Smooth muscle cell (in vitro differentiated cells): Measurements from ENCODE around the gene GEMIN2. TPM values are rescaled to one million over a fixed set of nuclear protein-coding genes. Genes with fewer than 3 reads are reported as not detected.
A peak's percentile ranks its signal among the peaks of the same experiment; 100 is the strongest.
"Not testable (repeated sequence)": the region's sequence is repeated elsewhere in the genome, so short reads cannot be mapped to it uniquely, and the experiment has no call there.

Source experiments
- DNase-seq: peaks from one replicate; lab custom pipeline; 2025; ENCODE audit not compliant: unreplicated experiment; lab: John Stamatoyannopoulos, UW
- H2AFZ ChIP-seq: fragments of 200-600 bp; sonication (generic); 2 replicates; pipeline ENCODE4 v1.6.0; 2016; ENCODE audit warnings: antibody characterized with exemption, low read depth, mild to moderate bottlenecking
- H3F3A ChIP-seq: fragments of 200-600 bp; sonication (generic); 2 replicates; pipeline ENCODE4 v1.6.0; 2017; ENCODE audit warnings: antibody characterized with exemption, low read depth
- H3K27ac ChIP-seq: fragments of 200-600 bp; sonication (generic); 2 replicates; pipeline ENCODE4 v1.5.1; 2016; ENCODE audit warnings: low read depth, mild to moderate bottlenecking
- H3K27me3 ChIP-seq: fragments of 200-600 bp; sonication (generic); 2 replicates; pipeline ENCODE4 v1.6.1; 2016; ENCODE audit warnings: low read depth, mild to moderate bottlenecking
- H3K36me3 ChIP-seq: fragments of 200-600 bp; sonication (generic); 2 replicates; pipeline ENCODE4 v1.5.1; 2016; ENCODE audit warnings: low read depth
- H3K4me1 ChIP-seq: fragments of 200-600 bp; sonication (generic); 2 replicates; pipeline ENCODE4 v1.5.1; 2016; ENCODE audit warnings: low read depth
- H3K4me2 ChIP-seq: fragments of 200-600 bp; sonication (generic); 2 replicates; pipeline ENCODE4 v1.6.0; 2016; ENCODE audit warnings: mild to moderate bottlenecking
- H3K4me3 ChIP-seq: fragments of 200-600 bp; sonication (generic); 2 replicates; pipeline ENCODE4 v1.5.1; 2016; ENCODE audit warnings: mild to moderate bottlenecking
- H3K79me2 ChIP-seq: fragments of 200-600 bp; sonication (generic); 2 replicates; pipeline ENCODE4 v1.6.0; 2016; ENCODE audit warnings: low read depth, mild to moderate bottlenecking
- H3K9ac ChIP-seq: fragments of 200-600 bp; sonication (generic); 2 replicates; pipeline ENCODE4 v1.6.0; 2016; ENCODE audit warnings: low read depth
- H3K9me3 ChIP-seq: fragments of 200-600 bp; sonication (generic); replicated peaks from 2 replicates; pipeline ENCODE4 v1.5.1; 2016; ENCODE audit warnings: low read depth
- H4K20me1 ChIP-seq: fragments of 200-600 bp; sonication (generic); 2 replicates; pipeline ENCODE4 v1.6.0; 2016; ENCODE audit warnings: low read depth
- WGBS: methylation state at CpG from one replicate; pipeline ENCODE4 v1.1.7; 2016; ENCODE audit warnings: low lambda C conversion rate; 5-methylcytosine and 5-hydroxymethylcytosine counted together
- polyA plus RNA-seq: library from polyadenylated mRNA; unstranded; fragments of >200 nt; fragmentation: Nextera tagmentation; extraction: Ambion mirVana; gene quantifications from 2 replicates; pipeline ENCODE4 v1.2.1, GENCODE V29; 2016
- total RNA-seq: library from RNA; depleted of rRNA; stranded (reverse); fragments of >200 nt; gene quantifications from 2 replicates; pipeline ENCODE4 v1.2.3, GENCODE V29; 2014
- TF ChIP-seq, protein P1 (sequence below): fragments of 200-600 bp; sonication (generic); IDR thresholded peaks from 2 replicates; pipeline ENCODE4 v1.5.1; 2017; ENCODE audit warnings: borderline replicate concordance, mild to moderate bottlenecking, antibody characterized with exemption; ENCODE audit not compliant: insufficient read depth, poor library complexity, severe bottlenecking

The GEMIN2 gene
- total and polyA plus RNA-seq, 2 experiments from 2014 or later, result 18.1 to 29.6 TPM

DNA sequence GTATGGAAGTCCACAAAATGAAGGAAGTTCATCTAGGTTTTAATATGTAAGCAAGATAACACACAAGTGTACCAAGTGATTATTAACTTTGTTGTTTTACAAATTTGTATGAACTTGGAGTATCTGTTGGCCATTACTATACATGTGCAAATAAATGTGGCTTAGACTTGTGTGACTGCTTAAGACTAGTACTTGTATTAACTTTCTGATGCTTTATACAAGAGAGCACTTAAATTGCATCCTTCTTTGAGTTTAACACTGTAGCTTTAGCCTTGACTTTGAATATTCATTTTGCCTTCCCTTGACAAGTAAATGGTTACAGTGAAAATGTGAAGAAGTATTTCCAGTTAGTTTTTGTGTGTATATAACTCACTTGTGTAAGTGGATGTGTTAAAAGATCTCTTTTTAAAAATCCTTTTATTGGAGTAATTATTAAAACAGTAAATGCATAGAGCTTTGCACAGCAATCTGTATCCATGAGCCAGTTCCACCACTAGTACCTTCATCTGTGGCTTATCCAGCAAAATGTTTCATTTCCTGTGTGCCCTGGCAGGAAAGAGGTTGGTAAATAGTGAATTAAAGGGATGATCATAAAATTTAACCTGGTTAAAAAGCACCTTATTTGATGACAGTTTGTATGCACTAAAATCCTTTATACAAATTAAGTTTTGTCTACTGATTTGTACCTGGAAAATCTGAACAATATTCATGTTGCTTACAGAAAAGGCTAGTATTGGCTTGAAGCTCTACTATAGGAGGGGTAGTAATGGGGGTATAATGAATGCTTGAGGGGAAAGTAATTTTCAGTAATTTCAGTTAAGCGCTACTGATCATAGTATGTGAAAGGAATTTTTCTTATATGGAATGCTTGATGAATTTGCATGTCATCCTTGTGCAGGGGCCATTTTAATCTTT lies 68.9 kb downstream of the GEMIN2 start:
- TF ChIP-seq, protein P1, sequence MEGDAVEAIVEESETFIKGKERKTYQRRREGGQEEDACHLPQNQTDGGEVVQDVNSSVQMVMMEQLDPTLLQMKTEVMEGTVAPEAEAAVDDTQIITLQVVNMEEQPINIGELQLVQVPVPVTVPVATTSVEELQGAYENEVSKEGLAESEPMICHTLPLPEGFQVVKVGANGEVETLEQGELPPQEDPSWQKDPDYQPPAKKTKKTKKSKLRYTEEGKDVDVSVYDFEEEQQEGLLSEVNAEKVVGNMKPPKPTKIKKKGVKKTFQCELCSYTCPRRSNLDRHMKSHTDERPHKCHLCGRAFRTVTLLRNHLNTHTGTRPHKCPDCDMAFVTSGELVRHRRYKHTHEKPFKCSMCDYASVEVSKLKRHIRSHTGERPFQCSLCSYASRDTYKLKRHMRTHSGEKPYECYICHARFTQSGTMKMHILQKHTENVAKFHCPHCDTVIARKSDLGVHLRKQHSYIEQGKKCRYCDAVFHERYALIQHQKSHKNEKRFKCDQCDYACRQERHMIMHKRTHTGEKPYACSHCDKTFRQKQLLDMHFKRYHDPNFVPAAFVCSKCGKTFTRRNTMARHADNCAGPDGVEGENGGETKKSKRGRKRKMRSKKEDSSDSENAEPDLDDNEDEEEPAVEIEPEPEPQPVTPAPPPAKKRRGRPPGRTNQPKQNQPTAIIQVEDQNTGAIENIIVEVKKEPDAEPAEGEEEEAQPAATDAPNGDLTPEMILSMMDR, result no peak
- no peak for DNase-seq
- peaks cover 50% of the 10 kb centered on the region for H4K20me1 ChIP-seq
- no peaks in the 10 kb centered on the region for H3K9me3 ChIP-seq
- no peak overlapping the region for H3K9ac ChIP-seq
- peaks cover 45% of the 10 kb centered on the region for H3K36me3 ChIP-seq
- H3K4me2 ChIP-seq, result no peak overlapping the region
- 100% methylated on average over 1 of the region's 1 CpG for WGBS
- no peak overlapping the region for H2AFZ ChIP-seq
- peaks cover 25% of the 10 kb centered on the region for H3K79me2 ChIP-seq
- H3K27ac ChIP-seq, result peak overlapping the region; percentile 13
- H3K4me3 ChIP-seq, result no peak overlapping the region
- H3K27me3 ChIP-seq, result no peaks in the 10 kb centered on the region
- H3F3A ChIP-seq, result peaks cover 45% of the 10 kb centered on the region
- no peaks in the 10 kb centered on the region for H3K4me1 ChIP-seq

GRCh38 chr14:39183685-39184003 lies 69.5 kb downstream of the GEMIN2 start:
- peaks cover 40% of the 10 kb centered on the region for H3K36me3 ChIP-seq
- not testable (repeated sequence) for H3K4me2 ChIP-seq, H3K27ac ChIP-seq, H3K9me3 ChIP-seq, H3K4me1 ChIP-seq, DNase-seq, H3K4me3 ChIP-seq, H2AFZ ChIP-seq, H3K27me3 ChIP-seq, H3K9ac ChIP-seq
- peaks cover 47% of the 10 kb centered on the region for H4K20me1 ChIP-seq
- peaks cover 45% of the 10 kb centered on the region for H3F3A ChIP-seq
- peaks cover 19% of the 10 kb centered on the region for H3K79me2 ChIP-seq
- WGBS, result 97% methylated on average over 5 of the region's 5 CpGs

DNA sequence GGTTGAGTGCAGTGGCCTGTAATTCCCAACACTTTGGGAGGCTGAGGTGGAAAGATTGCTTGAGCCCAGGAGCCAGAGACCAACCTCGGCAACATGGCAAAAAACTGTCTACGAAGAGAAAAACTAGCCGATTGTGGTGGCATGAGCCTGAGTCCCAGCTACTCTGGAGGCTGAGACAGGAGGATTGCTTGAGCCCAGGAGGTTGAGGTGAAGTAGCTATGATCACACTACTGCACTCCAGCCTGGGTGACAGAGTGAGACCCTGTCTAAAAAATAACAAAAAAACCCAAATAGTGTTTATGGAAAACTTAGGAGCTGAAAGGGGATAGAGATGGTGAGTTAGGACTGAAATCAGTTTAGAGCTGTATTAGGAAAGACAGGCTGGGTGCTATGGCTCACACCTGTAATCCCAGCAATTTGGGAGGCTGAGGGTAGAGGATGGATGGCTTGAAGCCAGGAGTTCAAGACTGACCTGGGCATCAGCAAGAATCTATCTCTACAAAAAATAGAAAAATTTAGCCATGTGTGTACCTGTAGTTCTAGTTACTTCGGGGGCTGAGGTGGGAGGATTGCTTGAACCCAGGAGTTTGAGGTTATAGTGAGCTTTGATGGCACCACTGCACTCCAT lies 70.6 kb downstream of the GEMIN2 start:
- Histone ChIP-seq H3K36me3 (peaks cover 32% of the 10 kb centered on the region), H2AFZ (no peak overlapping the region)
- WGBS, result 98% methylated on average over 4 of the region's 4 CpGs

More for the DNA sequence above, 70.6 kb downstream of the GEMIN2 start:
- Histone ChIP-seq H3K27ac (no peak overlapping the region), H3K4me1 (peaks cover 7% of the 10 kb centered on the region), H3K9me3 (no peaks in the 10 kb centered on the region), H3K79me2 (peaks cover 9% of the 10 kb centered on the region), H3K9ac (no peak overlapping the region), H3K4me2 (no peak overlapping the region), H4K20me1 (peaks cover 37% of the 10 kb centered on the region), H3K27me3 (no peaks in the 10 kb centered on the region), H3F3A (peaks cover 40% of the 10 kb centered on the region), H3K4me3 (no peak overlapping the region)
- DNase-seq, result no peak
- TF ChIP-seq, protein P1, result no peak
